Astrocyte of the cerebellum (primary cell): Measurements from ENCODE around the gene UBE2G2.

Experiments
- DNase-seq: peaks from one replicate; pipeline ENCODE4 v3.0.0-alpha.2; 2011; ENCODE audit warnings: low read depth
- H3K4me3 ChIP-seq: 2 replicates; pipeline ENCODE4 v1.5.1; 2011; ENCODE audit warnings: mild to moderate bottlenecking, low read depth, low read length, moderate library complexity
- CTCF ChIP-seq: IDR thresholded peaks from 2 replicates; pipeline ENCODE4 v1.5.1; 2012; ENCODE audit warnings: low read length, low read depth, moderate library complexity, mild to moderate bottlenecking; ENCODE audit errors: missing control alignments
- in situ Hi-C: cut with HindIII; loops from 2 replicates; pipeline ENCODE4 v1.10.0; 2017; ENCODE audit warnings: low sequenced_read_pairs

UBE2G2 gene

GRCh38 chr21:44727757-44728156 lies 73.9 kb downstream of the UBE2G2 start:
- DNase-seq = no peak
- TF ChIP-seq CTCF = no peak
- in situ Hi-C loops = no loop called here
- no peak overlapping the region for H3K4me3 ChIP-seq

DNA sequence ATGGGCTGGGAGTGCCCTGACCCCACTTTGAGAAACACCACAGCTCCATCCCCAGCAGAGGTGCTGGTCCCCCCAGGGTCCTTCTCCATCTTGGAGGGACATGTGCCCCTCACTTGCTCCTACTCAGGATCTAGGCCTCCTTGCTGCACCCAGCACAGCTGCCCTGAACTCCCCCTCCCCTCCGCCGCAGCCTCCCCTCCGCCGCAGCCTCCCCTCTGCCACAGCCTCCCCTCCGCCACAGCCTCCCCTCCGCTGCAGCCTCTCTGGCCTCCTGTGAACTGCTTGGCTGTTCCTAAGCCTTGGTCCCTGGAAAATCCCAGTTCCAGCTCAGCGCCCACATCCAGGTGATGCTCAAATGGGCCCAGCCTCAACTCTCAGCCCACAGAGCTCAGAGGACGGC lies 74.3 kb downstream of the UBE2G2 start:
- no peak overlapping the region for H3K4me3 ChIP-seq
- in situ Hi-C loops = no loop called here
- no peak for DNase-seq
- TF ChIP-seq CTCF = no peak

GRCh38 chr21:44726826-44727225 lies 74.8 kb downstream of the UBE2G2 start:
- DNase-seq = no peak
- TF ChIP-seq CTCF = no peak
- no peak overlapping the region for H3K4me3 ChIP-seq
- in situ Hi-C loops = no loop called here

- H3K4me3 ChIP-seq = no peak overlapping the region
- DNase-seq = no peak
- in situ Hi-C loops = no loop called here
- TF ChIP-seq CTCF = no peak
These were observed 76.7 kb downstream of the UBE2G2 start for GRCh38 chr21:44724926-44725325.

DNA sequence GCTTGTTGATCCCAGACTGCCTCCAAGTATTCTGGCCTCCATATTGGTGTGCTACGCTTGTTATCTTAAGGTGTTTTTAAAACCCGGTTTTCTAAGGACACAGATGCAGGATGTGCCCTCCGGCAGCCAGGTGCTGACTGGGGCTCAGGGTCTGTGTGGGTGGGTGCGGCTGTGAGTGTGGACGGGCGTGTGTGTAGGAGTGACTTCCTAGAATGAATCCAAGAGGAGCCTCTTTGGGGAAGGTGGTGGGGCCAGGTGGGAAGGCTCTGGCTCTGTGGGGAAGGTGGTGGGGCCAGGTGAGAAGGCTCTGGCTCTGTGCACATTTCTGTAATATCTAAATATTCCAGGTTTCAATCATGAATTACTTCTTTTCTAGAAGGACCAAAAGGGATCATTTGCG lies 77.4 kb downstream of the UBE2G2 start:
- TF ChIP-seq CTCF = no peak
- in situ Hi-C loops = no loop called here
- no peak for DNase-seq
- no peak overlapping the region for H3K4me3 ChIP-seq

- TF ChIP-seq CTCF = no peak
- H3K4me3 ChIP-seq = no peak overlapping the region
- in situ Hi-C loops = no loop called here
- DNase-seq = no peak
These were observed 78.2 kb downstream of the UBE2G2 start for GRCh38 chr21:44723177-44724131.
